ENCODE measurements around the gene ANKRD33B.
"Not testable (repeated sequence)": the region's sequence is repeated elsewhere in the genome, so short reads cannot be mapped to it uniquely, and the experiment has no call there.

Gene ANKRD33B

GRCh38 chr5:10638723-10639122, 74.9 kb downstream of the ANKRD33B start:
- not testable (repeated sequence) for FAIRE-seq

GRCh38 chr5:10639846-10640368, 76.0 kb downstream of the ANKRD33B start:
- no peak for FAIRE-seq

GRCh38 chr5:10642367-10642766, 78.5 kb downstream of the ANKRD33B start:
- no peak for FAIRE-seq

GRCh38 chr5:10644192-10644591, 80.3 kb downstream of the ANKRD33B start:
- FAIRE-seq: no peak

GRCh38 chr5:10645146-10645545, 81.3 kb downstream of the ANKRD33B start:
- FAIRE-seq: no peak

- no peak for FAIRE-seq
Measured at GRCh38 chr5:10645671-10646070, 81.8 kb downstream of the ANKRD33B start.

- FAIRE-seq: no peak
Measured at GRCh38 chr5:10647640-10648039, 83.8 kb downstream of the ANKRD33B start.

GRCh38 chr5:10648806-10649665, 85.2 kb downstream of the ANKRD33B start:
- FAIRE-seq: no peak

GRCh38 chr5:10649666-10650380, 86.0 kb downstream of the ANKRD33B start:
- FAIRE-seq: no peak

- no peak for FAIRE-seq
Measured at GRCh38 chr5:10652151-10652550, 88.3 kb downstream of the ANKRD33B start.

GRCh38 chr5:10652606-10653005, 88.7 kb downstream of the ANKRD33B start:
- FAIRE-seq: no peak

GRCh38 chr5:10653043-10653442, 89.2 kb downstream of the ANKRD33B start:
- no peak for FAIRE-seq

GRCh38 chr5:10653751-10654400, 90.0 kb downstream of the ANKRD33B start:
- no peak for FAIRE-seq

- no peak for FAIRE-seq
Measured at GRCh38 chr5:10654566-10654965, 90.7 kb downstream of the ANKRD33B start.

GRCh38 chr5:10655161-10655971, 91.5 kb downstream of the ANKRD33B start:
- no peak for FAIRE-seq

- no peak for FAIRE-seq
Measured at GRCh38 chr5:10655972-10656830, 92.3 kb downstream of the ANKRD33B start.

GRCh38 chr5:10658265-10658664, 94.4 kb downstream of the ANKRD33B start:
- no peak for FAIRE-seq

GRCh38 chr5:10660135-10660534, 96.3 kb downstream of the ANKRD33B start:
- FAIRE-seq: no peak

GRCh38 chr5:10660720-10661387, 97.0 kb downstream of the ANKRD33B start:
- no peak for FAIRE-seq

- FAIRE-seq: no peak
Measured at GRCh38 chr5:10661401-10661800, 97.5 kb downstream of the ANKRD33B start.

- FAIRE-seq: no peak
Measured at GRCh38 chr5:10662083-10662482, 98.2 kb downstream of the ANKRD33B start.
